Measurements from ENCODE around the gene ADIG.

Gene ADIG

DNA sequence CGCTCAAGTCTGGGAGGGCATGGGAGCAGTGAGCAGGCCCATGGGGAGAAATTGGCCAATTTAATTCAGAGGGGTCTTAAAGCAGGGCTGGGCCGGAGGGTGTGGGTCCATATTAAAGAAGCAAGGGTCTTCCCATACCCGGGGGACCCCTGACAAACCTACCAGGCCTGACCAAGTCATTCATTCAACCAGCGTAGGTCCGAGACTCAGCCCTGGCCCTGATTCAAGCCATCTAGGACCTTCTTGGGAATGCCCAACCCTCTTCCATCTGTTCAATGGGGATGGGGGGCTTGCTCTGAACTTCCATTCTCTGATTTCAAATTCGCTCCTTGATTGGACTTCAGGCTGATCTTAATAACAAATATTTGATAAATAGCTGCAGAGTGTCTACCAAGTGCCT is 7.3 kb downstream of the ADIG start:
- no peaks in the 10 kb centered on the region for H4K20me1 ChIP-seq (ENCODE audit: insufficient read depth)
- no peak overlapping the region for H3K9ac ChIP-seq
- TF ChIP-seq, protein P1, sequence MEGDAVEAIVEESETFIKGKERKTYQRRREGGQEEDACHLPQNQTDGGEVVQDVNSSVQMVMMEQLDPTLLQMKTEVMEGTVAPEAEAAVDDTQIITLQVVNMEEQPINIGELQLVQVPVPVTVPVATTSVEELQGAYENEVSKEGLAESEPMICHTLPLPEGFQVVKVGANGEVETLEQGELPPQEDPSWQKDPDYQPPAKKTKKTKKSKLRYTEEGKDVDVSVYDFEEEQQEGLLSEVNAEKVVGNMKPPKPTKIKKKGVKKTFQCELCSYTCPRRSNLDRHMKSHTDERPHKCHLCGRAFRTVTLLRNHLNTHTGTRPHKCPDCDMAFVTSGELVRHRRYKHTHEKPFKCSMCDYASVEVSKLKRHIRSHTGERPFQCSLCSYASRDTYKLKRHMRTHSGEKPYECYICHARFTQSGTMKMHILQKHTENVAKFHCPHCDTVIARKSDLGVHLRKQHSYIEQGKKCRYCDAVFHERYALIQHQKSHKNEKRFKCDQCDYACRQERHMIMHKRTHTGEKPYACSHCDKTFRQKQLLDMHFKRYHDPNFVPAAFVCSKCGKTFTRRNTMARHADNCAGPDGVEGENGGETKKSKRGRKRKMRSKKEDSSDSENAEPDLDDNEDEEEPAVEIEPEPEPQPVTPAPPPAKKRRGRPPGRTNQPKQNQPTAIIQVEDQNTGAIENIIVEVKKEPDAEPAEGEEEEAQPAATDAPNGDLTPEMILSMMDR (conservative IDR thresholded peaks at IDR 0.05; ENCODE audit: low read depth, low read length): no peak
- no peaks in the 10 kb centered on the region for H3K27me3 ChIP-seq (ENCODE audit: insufficient read depth, low read depth)
- no peak overlapping the region for H2AFZ ChIP-seq (ENCODE audit: low read depth)
- no peak overlapping the region for H3K4me3 ChIP-seq (IDR thresholded peaks at IDR 0.05; ENCODE audit: insufficient read depth, low read depth, low read length)
- H3K79me2 ChIP-seq (ENCODE audit: insufficient read depth, low read depth): no peaks in the 10 kb centered on the region
- H3K36me3 ChIP-seq (ENCODE audit: insufficient read depth): no peaks in the 10 kb centered on the region
- H3K4me2 ChIP-seq: no peak overlapping the region
- H3K4me1 ChIP-seq (ENCODE audit: low read depth, poor library complexity, severe bottlenecking): no peaks in the 10 kb centered on the region
- H3K27ac ChIP-seq: no peak overlapping the region

DNA sequence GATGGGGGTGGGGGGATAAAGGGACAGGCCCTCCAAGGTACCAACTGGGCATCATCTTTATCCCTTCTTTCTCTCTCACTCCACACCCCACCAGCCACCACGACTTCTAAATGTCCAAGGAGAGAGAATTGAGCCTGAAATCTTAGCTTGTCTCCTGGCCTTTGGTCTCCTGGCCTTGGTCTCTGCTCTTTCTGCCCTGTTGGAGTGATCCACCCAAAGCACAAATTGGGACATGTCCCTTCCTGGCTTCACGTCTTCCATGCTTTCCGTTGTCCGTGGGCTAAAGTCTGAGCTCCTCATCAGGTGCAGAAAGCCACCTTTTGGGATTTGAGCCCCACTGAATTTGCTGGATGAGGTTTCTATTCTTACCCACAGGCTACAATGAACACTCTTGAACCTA is 8.4 kb downstream of the ADIG start:
- Histone ChIP-seq H4K20me1 (ENCODE audit: insufficient read depth) (no peaks in the 10 kb centered on the region), H3K36me3 (ENCODE audit: insufficient read depth) (no peaks in the 10 kb centered on the region), H3K27ac (no peak overlapping the region), H3K9ac (no peak overlapping the region), H3K4me2 (no peak overlapping the region), H2AFZ (ENCODE audit: low read depth) (no peak overlapping the region), H3K27me3 (ENCODE audit: insufficient read depth, low read depth) (no peaks in the 10 kb centered on the region), H3K79me2 (ENCODE audit: insufficient read depth, low read depth) (no peaks in the 10 kb centered on the region), H3K4me3 (IDR thresholded peaks at IDR 0.05; ENCODE audit: insufficient read depth, low read depth, low read length) (no peak overlapping the region), H3K4me1 (ENCODE audit: low read depth, poor library complexity, severe bottlenecking) (no peaks in the 10 kb centered on the region)
- TF ChIP-seq, protein P1 (conservative IDR thresholded peaks at IDR 0.05; ENCODE audit: low read depth, low read length): no peak

DNA sequence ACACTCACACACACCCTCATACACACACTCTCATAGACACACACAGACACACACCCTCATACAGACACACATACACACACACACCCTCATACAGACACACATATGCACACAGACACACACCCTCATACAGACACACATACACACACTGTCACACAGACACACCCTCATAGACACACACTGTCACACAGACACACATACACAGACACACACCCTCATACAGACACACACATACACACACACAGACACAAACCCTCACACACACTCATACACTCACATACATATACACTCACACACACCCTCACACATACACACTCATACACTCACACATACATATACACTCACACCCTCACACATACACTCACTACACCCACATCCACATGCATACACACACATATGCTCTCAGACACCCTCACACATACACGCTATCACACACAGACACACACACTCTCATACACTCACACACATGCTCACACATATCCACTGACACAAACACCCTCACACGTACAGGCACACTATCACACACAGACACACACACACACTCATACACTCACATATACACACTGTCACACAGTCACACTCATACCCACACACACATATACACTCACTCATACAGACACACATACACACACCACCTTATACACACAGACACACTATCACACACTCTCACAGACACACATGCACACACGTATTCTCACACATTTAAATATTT is 9.1 kb downstream of the ADIG start:
- TF ChIP-seq, protein P1 (conservative IDR thresholded peaks at IDR 0.05; ENCODE audit: low read depth, low read length): no peak
- H3K4me1 ChIP-seq (ENCODE audit: low read depth, poor library complexity, severe bottlenecking): no peaks in the 10 kb centered on the region
- H4K20me1 ChIP-seq (ENCODE audit: insufficient read depth): no peaks in the 10 kb centered on the region

DNA sequence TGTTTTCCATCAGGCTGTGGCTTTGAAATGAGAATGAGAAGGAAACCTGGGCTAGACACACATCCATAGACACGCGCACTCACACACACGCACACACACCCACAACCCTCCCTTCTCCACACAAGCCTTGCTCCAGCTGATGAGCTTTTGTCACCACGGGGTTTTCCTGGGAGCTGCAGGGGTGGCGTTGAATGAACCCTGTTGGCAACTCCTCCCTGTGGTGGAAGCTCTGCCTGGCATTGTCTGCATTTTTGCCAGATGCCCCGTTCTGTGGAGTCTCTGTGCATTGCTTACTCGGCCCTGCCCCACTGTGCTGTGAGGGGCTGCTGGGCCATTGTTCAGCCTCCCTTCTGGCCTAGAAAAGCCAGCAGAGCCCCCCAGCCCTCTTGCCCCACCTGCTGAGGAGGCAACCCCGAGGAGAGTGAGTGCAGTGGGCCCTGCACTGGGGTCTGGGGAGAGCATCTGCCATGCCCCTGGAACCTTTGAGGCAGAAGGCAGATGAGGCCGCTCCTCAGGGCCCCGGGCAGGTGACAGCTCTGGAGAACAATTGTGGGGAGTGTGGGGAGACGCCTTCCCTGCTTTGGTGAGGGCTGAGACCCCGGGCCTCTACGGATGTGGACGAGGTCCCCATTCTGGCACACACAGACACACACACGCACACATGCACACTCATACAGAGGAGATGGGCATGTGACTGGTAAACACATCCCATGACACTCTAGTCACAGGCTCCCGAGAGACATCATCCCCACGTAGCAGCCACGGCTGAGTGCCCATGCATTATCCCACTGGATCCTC is 9.9 kb downstream of the ADIG start:
- H3K27ac ChIP-seq: no peak overlapping the region
- H2AFZ ChIP-seq (ENCODE audit: low read depth): no peak overlapping the region
- no peaks in the 10 kb centered on the region for H3K79me2 ChIP-seq (ENCODE audit: insufficient read depth, low read depth)
- H3K9ac ChIP-seq: no peak overlapping the region
- H3K4me1 ChIP-seq (ENCODE audit: low read depth, poor library complexity, severe bottlenecking): no peaks in the 10 kb centered on the region
- TF ChIP-seq, protein P1 (conservative IDR thresholded peaks at IDR 0.05; ENCODE audit: low read depth, low read length): no peak
- no peaks in the 10 kb centered on the region for H3K27me3 ChIP-seq (ENCODE audit: insufficient read depth, low read depth)
- H3K4me3 ChIP-seq (IDR thresholded peaks at IDR 0.05; ENCODE audit: insufficient read depth, low read depth, low read length): no peak overlapping the region
- H3K4me2 ChIP-seq: no peak overlapping the region
- H4K20me1 ChIP-seq (ENCODE audit: insufficient read depth): no peaks in the 10 kb centered on the region
- no peaks in the 10 kb centered on the region for H3K36me3 ChIP-seq (ENCODE audit: insufficient read depth)

More for the DNA sequence above, 9.1 kb downstream of the ADIG start:
- no peaks in the 10 kb centered on the region for H3K27me3 ChIP-seq (ENCODE audit: insufficient read depth, low read depth)
- H3K27ac ChIP-seq: no peak overlapping the region
- H3K4me2 ChIP-seq: no peak overlapping the region
- no peak overlapping the region for H3K9ac ChIP-seq
- H3K36me3 ChIP-seq (ENCODE audit: insufficient read depth): no peaks in the 10 kb centered on the region
- no peak overlapping the region for H2AFZ ChIP-seq (ENCODE audit: low read depth)
- no peaks in the 10 kb centered on the region for H3K79me2 ChIP-seq (ENCODE audit: insufficient read depth, low read depth)
- no peak overlapping the region for H3K4me3 ChIP-seq (IDR thresholded peaks at IDR 0.05; ENCODE audit: insufficient read depth, low read depth, low read length)
